Liver (tissue), 9 donors: Measurements from ENCODE around the gene TREX2. TPM values are rescaled to one million over a fixed set of nuclear protein-coding genes. Genes with fewer than 3 reads are reported as not detected.

Source experiments
- DNase-seq: peaks from one replicate; pipeline ENCODE4 v3.0.0-alpha.2; 2017; ENCODE audit warnings: low spot score
- H3K27ac ChIP-seq, 2 donors: one replicate each; pipeline ENCODE4 v1.7.0; 2013; ENCODE audit warnings: inconsistent platforms in 2 of 2, low read length in 2 of 2, control low read depth in 1 of 2, low read depth in 1 of 2, mild to moderate bottlenecking in 1 of 2
- H3K27me3 ChIP-seq, 4 donors: one replicate each; pipeline versions ENCODE4 v1.6.1 to v1.7.0; 2013; ENCODE audit warnings: low read length in 3 of 4, inconsistent platforms in 1 of 4, mild to moderate bottlenecking in 1 of 4, moderate library complexity in 1 of 4; ENCODE audit not compliant: control insufficient read depth in 4 of 4, insufficient read depth in 4 of 4
- H3K36me3 ChIP-seq, 4 donors: one replicate each; pipeline versions ENCODE4 v1.6.1 to v1.7.0; 2013; ENCODE audit warnings: low read length in 3 of 4, mild to moderate bottlenecking in 3 of 4, low read depth in 1 of 4, moderate library complexity in 1 of 4; ENCODE audit not compliant: control insufficient read depth in 4 of 4, insufficient read depth in 3 of 4
- H3K4me1 ChIP-seq, 4 donors: one replicate each; pipeline versions ENCODE4 v1.6.1 to v1.7.0; 2013; ENCODE audit warnings: low read length in 3 of 4, mild to moderate bottlenecking in 3 of 4, moderate library complexity in 1 of 4; ENCODE audit not compliant: control insufficient read depth in 4 of 4, insufficient read depth in 4 of 4
- H3K4me3 ChIP-seq, 3 donors: one replicate each; pipeline versions ENCODE4 v1.6.1 to v1.7.0; 2013; ENCODE audit warnings: low read length in 3 of 3, control low read depth in 1 of 3, low read depth in 1 of 3, mild to moderate bottlenecking in 1 of 3
- H3K9ac ChIP-seq, 2 donors: one replicate each; pipeline ENCODE4 v1.7.0; 2013; ENCODE audit warnings: low read length in 2 of 2, mild to moderate bottlenecking in 2 of 2, moderate library complexity in 2 of 2, control low read depth in 1 of 2, low read depth in 1 of 2
- H3K9me3 ChIP-seq, 4 donors: one replicate each; pipeline versions ENCODE4 v1.6.1 to v1.7.0; 2013; ENCODE audit warnings: low read length in 3 of 4; ENCODE audit not compliant: control insufficient read depth in 4 of 4
- CTCF ChIP-seq: fragments of 150-350 bp; IDR thresholded peaks from 2 replicates; pipeline ENCODE4 v1.5.1; 2017; ENCODE audit warnings: improper control_type of control experiment, low read depth, low read length; ENCODE audit not compliant: missing input control
- EGR1 ChIP-seq, 2 donors: IDR thresholded peaks; 2 replicates each; pipeline ENCODE4 v1.6.1; 2016 to 2018; ENCODE audit warnings: antibody characterized with exemption in 2 of 2, low read depth in 2 of 2
- FOXA1 ChIP-seq: IDR thresholded peaks from 2 replicates; pipeline ENCODE4 v1.6.1; 2016; ENCODE audit warnings: antibody characterized with exemption
- FOXA2 ChIP-seq: IDR thresholded peaks from 2 replicates; pipeline ENCODE4 v1.6.1; 2016; ENCODE audit warnings: antibody characterized with exemption
- GABPA ChIP-seq, 2 donors: IDR thresholded peaks in 1 of 2; conservative IDR thresholded peaks in 1 of 2; 2 replicates each; pipeline ENCODE4 v1.6.1; 2016; ENCODE audit warnings: antibody characterized with exemption in 2 of 2, mild to moderate bottlenecking in 1 of 2, moderate library complexity in 1 of 2
- HNF4A ChIP-seq, 2 donors: conservative IDR thresholded peaks; 2 replicates each; pipeline ENCODE4 v1.6.1; 2016; ENCODE audit warnings: antibody characterized with exemption in 2 of 2, mild to moderate bottlenecking in 2 of 2
- HNF4G ChIP-seq: IDR thresholded peaks from 2 replicates; pipeline ENCODE4 v1.6.1; 2016; ENCODE audit warnings: antibody characterized with exemption
- MAX ChIP-seq: IDR thresholded peaks from 2 replicates; pipeline ENCODE4 v1.6.1; 2016; ENCODE audit warnings: antibody characterized with exemption
- NR2F2 ChIP-seq: IDR thresholded peaks from 2 replicates; pipeline ENCODE4 v1.6.1; 2016; ENCODE audit warnings: antibody characterized with exemption
- RAD21 ChIP-seq, 2 donors: IDR thresholded peaks; 2 replicates each; pipeline ENCODE4 v1.6.1; 2016; ENCODE audit warnings: antibody characterized with exemption in 2 of 2, mild to moderate bottlenecking in 2 of 2
- RXRA ChIP-seq, 2 donors: IDR thresholded peaks; 2 replicates each; pipeline ENCODE4 v1.6.1; 2017 to 2018; ENCODE audit warnings: antibody characterized with exemption in 2 of 2, mild to moderate bottlenecking in 1 of 2
- SP1 ChIP-seq: IDR thresholded peaks from 2 replicates; pipeline ENCODE4 v1.6.1; 2018; ENCODE audit warnings: antibody characterized with exemption, mild to moderate bottlenecking
- TAF1 ChIP-seq: conservative IDR thresholded peaks from 2 replicates; pipeline ENCODE4 v1.6.1; 2016; ENCODE audit warnings: antibody characterized with exemption, mild to moderate bottlenecking
- YY1 ChIP-seq: IDR thresholded peaks from 2 replicates; pipeline ENCODE4 v1.6.1; 2016; ENCODE audit warnings: antibody characterized with exemption, mild to moderate bottlenecking
- ZBTB33 ChIP-seq: IDR thresholded peaks from 2 replicates; pipeline ENCODE4 v1.6.1; 2016; ENCODE audit warnings: antibody characterized with exemption
- WGBS: extraction: QIAGEN DNeasy Blood & Tissue Kit; methylation state at CpG from one replicate; pipeline ENCODE4 v1.1.7; 2013; 5-methylcytosine and 5-hydroxymethylcytosine counted together
- polyA plus RNA-seq, 2 donors: library from polyadenylated mRNA; stranded (reverse) in 1 of 2; unstranded in 1 of 2; fragments of 200-250 nt in 1 of 2; fragments of >200 nt in 1 of 2; fragmentation: Nextera tagmentation in 1 of 2; extraction: Ambion mirVana in 1 of 2; gene quantifications; one replicate each; pipeline versions ENCODE4 v1.2.1 to v1.2.3, GENCODE V29; 2013 to 2015
- total RNA-seq, 2 donors: library from RNA; depleted of rRNA; stranded (reverse); fragments of >200 nt; gene quantifications; one replicate each; pipeline ENCODE4 v1.2.3, GENCODE V29; 2014
- TF ChIP-seq, protein P1 (sequence below): IDR thresholded peaks from 2 replicates; pipeline ENCODE4 v1.6.1; 2016; ENCODE audit warnings: antibody characterized with exemption
- TF ChIP-seq, protein P2 (sequence below): IDR thresholded peaks from 2 replicates; pipeline ENCODE4 v1.6.1; 2016; ENCODE audit warnings: antibody characterized with exemption, mild to moderate bottlenecking
- donor health status: healthy.
- donor health status: healthy.
- donor health status: healthy.
- donor health status: healthy.
- donor health status: healthy.

The TREX2 gene
- total and polyA plus RNA-seq, 4 donors, result 0.13 to 1.3 (median 1.2) TPM; not detected in 1

- Histone ChIP-seq H3K36me3 (no peaks in the 10 kb centered on the region), H3K4me3 (no peak overlapping the region), H3K9ac (no peak overlapping the region), H3K4me1 (peaks cover 2 to 15% (median 8%) of the 10 kb centered on the region in 4 donors), H3K27ac (no peak overlapping the region), H3K9me3 (no peaks in the 10 kb centered on the region), H3K27me3 (no peaks in the 10 kb centered on the region)
- WGBS, result 97% methylated on average over 10 of the region's 10 CpGs
- TF ChIP-seq HNF4A (conservative IDR thresholded peaks at IDR 0.05) (no peak), YY1 (no peak), TAF1 (no peak), FOXA2 (no peak), MAX (no peak), FOXA1 (no peak), RXRA (IDR thresholded peaks at IDR 0.05) (no peak), RAD21 (IDR thresholded peaks at IDR 0.05) (no peak), SP1 (no peak), ZBTB33 (no peak), CTCF (no peak), HNF4G (no peak), GABPA (IDR thresholded peaks at IDR 0.05 in 1 of 2, conservative IDR thresholded peaks at IDR 0.05 in 1 of 2) (no peak), EGR1 (IDR thresholded peaks at IDR 0.05; ENCODE audit: low read depth in 2 of 2) (no peak), NR2F2 (no peak)
- TF ChIP-seq, protein P1, sequence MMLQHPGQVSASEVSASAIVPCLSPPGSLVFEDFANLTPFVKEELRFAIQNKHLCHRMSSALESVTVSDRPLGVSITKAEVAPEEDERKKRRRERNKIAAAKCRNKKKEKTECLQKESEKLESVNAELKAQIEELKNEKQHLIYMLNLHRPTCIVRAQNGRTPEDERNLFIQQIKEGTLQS, result no peak
- TF ChIP-seq, protein P2, sequence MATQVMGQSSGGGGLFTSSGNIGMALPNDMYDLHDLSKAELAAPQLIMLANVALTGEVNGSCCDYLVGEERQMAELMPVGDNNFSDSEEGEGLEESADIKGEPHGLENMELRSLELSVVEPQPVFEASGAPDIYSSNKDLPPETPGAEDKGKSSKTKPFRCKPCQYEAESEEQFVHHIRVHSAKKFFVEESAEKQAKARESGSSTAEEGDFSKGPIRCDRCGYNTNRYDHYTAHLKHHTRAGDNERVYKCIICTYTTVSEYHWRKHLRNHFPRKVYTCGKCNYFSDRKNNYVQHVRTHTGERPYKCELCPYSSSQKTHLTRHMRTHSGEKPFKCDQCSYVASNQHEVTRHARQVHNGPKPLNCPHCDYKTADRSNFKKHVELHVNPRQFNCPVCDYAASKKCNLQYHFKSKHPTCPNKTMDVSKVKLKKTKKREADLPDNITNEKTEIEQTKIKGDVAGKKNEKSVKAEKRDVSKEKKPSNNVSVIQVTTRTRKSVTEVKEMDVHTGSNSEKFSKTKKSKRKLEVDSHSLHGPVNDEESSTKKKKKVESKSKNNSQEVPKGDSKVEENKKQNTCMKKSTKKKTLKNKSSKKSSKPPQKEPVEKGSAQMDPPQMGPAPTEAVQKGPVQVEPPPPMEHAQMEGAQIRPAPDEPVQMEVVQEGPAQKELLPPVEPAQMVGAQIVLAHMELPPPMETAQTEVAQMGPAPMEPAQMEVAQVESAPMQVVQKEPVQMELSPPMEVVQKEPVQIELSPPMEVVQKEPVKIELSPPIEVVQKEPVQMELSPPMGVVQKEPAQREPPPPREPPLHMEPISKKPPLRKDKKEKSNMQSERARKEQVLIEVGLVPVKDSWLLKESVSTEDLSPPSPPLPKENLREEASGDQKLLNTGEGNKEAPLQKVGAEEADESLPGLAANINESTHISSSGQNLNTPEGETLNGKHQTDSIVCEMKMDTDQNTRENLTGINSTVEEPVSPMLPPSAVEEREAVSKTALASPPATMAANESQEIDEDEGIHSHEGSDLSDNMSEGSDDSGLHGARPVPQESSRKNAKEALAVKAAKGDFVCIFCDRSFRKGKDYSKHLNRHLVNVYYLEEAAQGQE, result no peak
- no peak for DNase-seq
These were observed 27.3 kb upstream of the TREX2 start for GRCh38 chrX:153473126-153473525.
